Measurements from ENCODE around the gene ROPN1L.

ROPN1L gene

DNA sequence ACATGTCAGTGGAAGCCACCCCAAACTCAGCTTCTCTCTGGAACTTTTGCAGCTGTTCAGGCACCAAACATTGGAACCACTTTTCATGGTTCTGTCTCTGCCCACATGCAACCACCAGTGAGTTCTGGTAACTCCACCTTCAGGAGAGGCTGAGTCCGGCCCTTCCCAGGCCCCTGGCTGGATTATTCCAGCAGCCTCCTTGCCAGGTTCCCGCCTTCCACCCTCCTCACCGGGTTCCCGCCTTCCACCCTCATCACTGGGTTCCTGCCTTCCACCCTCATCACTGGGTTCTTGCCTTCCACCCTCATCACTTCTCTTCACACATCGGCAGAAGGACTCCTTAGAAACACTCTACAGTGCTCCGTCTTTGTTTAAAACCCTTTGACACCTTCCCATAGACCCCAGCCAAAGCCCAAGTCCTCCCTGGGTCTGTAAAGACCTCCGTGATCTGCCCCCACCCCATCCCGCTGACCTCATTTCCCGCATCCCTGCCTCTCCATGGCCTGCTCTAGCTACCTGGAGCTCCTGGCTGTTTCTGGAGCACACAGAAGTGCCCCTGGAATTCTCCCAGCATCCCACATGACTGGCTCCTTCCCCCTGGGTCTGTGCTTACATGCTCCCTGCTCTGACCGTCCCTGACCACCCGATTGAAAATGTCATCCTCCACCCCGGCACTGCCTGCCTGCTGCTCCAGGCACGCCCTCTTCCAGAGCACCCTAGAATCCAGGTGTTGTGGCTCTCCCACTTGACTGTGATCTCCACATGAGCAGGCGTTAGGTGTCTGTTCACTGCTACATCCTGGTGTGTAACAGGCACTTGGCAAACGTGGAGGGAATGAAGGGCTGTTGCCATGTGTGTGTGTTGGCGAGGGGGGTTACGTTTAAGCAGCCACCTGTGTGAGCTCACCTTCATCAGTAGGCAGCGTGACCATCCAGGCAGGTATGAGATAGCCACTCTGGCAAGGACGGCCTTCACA is 17.7 kb downstream of the ROPN1L start:
- no peak for DNase-seq

- DNase-seq: no peak
Measured at GRCh38 chr5:10460252-10460906, 18.7 kb downstream of the ROPN1L start.

DNA sequence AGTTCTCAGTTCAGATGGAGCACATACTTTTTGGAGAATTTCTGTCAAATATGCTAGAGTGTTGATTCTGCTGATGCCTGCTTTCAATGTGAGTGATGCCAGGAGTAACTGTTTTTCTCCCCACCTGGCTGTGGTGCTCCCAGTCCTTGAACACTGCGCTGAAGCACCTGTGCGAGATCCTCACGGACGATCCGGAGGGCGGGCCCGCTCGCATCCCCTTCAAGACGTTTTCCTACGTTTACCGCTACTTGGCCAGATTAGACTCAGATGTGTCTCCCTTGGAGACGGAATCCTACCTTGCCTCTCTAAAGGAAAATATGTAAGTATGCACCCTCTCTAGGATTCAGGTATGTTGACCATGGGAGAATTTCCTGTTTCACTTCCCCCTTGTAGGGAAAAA is 19.4 kb downstream of the ROPN1L start:
- DNase-seq: no peak

DNA sequence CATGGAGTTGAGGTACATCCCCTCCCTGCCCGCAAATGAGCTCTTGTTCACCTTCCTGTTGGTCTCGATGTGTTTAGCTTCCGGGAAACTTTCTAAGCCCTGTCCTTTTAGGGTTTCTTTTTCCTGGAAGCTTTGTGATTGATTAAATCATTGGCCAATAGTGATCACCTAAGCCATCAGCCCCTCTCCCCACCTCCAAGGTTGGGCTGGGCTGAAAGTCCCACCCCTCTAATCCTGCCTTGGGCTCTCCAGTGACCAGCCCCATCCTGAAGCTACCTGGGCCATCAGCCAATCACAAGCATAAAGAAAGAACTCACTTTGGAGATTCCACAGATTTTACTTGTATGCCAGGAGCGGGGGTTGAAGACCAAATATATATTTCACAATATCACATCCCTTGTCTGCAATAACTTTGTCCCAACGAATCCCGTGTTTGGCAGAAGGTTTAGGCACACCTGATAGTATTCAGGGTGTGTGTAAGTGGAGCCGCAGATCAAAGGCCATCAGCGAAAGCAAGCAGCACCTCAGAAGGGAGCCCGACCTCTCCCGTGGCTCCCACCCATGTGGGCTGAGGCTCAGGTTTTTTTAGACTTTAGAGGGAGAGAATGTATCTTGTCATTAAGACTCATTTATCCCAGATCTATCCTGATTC is 20.4 kb downstream of the ROPN1L start:
- no peak for DNase-seq

GRCh38 chr5:10463566-10463965 is 21.9 kb downstream of the ROPN1L start:
- no peak for DNase-seq

DNA sequence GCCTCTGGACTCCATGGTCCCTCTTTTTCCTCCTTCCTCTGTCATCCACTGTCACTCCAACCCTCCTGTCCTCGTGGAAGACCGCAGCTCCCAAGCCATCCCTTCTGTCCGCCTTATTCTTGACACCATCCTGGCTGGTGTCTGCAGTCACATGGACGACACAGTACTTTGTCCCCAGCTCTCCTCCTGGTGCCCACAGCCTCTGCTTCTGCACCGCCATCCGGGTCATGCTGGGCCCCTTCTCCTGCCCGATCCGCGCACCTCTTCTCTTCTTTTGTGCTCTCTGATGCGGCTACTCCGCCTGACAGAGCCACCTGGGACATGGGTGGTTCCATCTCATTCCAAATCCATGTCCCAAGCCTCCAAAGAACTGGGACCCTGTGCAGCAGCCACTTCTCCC is 22.5 kb downstream of the ROPN1L start:
- DNase-seq: no peak

DNA sequence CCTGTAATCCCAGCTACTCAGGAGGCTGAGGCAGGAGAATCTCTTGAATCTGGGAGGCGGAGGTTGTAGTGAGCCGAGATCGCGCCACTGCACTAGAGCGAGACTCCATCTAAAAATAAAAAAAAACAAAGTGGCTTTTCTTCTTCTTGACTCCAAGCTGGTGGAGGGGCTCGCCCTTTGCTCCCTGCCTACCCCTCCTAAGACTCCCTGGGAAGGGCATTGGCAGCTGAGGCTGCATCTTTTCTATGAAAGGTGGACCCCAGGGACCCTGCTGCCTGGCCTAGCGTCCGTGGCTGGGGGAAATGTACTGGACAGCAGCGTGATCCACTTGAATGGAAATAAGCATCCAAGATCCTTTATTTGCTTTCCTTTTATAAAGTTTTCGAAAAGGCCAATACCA is 24.0 kb downstream of the ROPN1L start:
- DNase-seq: no peak

DNA sequence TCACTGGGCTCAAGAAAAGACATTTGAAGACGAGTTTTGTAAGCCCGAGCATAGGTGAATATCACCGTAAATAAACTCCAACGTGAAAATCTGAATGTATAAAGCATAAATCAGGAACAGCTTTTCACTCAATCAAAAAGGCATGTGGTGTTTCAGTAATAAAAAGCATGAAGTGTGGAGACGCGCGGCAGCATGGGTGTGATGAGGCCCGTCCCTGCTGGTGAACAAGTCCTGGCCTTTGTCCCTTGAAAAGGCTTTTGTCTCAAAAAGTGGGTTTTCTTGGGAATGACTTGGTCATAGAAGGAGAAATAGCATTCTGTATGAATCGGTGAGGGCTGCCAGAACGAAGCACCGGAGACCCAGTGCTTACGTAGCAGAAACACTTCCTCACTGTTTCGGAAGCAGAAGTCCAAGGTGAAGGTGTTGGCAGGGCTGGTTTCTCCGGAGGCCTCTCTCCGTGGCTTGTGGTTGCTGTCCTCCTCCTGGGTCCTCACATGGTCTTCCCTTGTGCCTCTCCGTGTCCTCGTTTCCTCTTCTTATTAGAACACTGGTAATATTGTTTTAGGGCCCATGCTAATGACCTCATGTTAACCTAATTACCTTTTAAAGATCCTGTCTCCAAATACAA is 24.9 kb downstream of the ROPN1L start:
- no peak for DNase-seq

- no peak for DNase-seq
Measured at GRCh38 chr5:10467281-10468198, 25.9 kb downstream of the ROPN1L start.

DNA sequence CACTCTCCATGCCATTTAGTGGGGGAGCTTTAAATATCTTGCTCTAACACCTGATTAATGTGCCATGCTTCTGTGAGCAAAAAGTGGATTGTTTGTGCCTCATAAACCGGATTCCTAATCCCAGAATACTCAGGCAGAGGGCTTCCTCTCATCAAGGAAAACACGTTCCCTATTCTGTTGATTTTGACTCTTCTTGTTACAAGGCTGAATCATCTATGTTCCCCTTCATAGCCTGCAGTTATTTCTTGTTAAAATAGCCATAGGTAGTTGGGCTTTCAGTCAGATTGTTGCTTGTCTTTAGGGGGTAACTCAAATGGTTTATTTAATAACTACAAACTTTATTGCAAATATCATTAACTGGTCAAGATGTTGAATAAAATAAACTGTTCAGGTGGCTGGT is 26.6 kb downstream of the ROPN1L start:
- no peak for DNase-seq

GRCh38 chr5:10469253-10470050 is 27.8 kb downstream of the ROPN1L start:
- no peak for DNase-seq

DNA sequence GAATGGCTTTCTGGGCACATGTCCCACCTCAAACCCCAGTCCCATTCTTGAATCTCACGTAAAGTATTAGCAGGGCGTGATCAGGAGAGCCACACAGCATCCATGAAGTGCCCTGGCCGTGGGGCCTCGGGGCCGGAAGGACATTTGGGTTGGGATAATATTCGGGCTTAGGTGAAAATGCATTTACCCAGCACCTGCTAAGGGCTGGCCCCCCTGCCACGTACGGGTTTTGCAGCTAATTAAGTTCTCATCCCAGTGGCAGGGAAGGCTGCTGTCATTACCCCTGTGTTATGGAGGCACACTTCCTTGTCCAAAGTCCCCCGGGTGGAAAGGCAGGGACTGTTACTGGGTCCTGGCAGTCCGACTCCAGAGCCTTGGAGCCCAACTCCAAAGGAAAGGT is 29.0 kb downstream of the ROPN1L start:
- no peak for DNase-seq

DNA sequence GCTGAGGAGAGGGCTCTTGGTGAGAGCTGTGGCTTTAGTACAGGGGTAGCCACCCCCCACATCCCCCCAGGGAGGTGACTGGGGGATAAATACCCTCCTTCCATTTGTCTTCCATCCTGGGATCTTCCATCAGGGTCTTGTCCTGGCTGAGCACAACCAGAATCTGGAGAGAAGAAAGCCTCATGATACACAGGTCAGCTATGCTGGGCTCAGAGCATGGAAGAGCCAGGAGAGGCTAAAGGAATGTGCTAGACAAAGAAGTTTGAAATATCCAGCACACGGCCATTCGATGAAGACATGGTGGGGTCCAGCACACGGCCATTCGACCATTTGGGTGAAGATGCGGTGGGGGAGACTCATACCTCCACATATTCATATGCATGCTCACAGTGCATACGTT is 30.0 kb downstream of the ROPN1L start:
- no peak for DNase-seq

GRCh38 chr5:10474521-10475075 is 32.9 kb downstream of the ROPN1L start:
- no peak for DNase-seq

GRCh38 chr5:10475931-10476676 is 34.4 kb downstream of the ROPN1L start:
- no peak for DNase-seq

- DNase-seq: no peak
Measured at GRCh38 chr5:10476878-10477277, 35.2 kb downstream of the ROPN1L start.

DNA sequence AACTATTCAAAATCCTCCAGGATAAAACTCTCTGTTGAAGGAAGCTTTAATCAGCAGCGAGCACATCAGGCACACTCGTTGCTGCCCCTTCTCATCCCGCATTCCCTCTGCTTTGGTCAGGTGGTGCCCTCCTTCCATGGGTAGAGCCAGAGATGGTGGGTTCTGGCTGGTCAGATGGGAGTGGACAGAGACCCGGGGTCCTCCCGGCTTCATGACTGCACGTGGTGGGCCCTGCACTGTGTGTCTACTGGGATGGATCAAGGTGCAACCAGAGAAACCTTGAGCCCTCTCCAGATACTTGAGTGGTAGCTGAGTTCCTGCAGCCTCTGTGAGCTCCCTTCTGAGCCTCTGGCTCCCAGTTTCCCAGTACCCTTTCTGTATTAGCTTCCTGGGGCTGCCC is 36.3 kb downstream of the ROPN1L start:
- DNase-seq: no peak

GRCh38 chr5:10478436-10478835 is 36.8 kb downstream of the ROPN1L start:
- no peak for DNase-seq

DNA sequence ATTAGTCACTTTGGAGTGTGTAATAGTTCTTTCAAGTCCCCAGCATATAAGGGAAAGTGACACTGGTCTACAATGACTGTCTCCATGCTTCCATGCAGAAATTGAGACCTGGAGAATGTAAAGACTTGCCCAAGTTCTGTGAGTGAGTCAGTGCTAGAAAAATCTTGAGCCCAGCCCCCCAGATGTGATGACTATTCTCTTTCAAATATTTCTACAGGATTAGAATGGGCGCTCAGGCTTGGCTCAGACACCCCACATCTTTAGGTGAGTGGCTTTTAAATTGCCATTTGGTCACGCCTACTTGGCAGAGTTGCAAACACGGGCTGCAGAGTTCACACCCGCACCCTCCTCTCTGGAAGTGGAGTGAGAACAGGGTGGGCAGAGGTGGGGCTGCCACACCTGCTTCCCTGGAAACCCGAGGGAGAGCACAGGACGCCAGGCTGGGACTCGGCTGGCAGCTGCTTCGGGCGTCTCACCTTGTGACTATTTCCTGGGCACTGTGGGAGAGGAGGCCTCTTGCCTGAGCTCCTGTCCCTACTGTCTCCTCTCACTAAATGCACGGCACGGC is 37.6 kb downstream of the ROPN1L start:
- no peak for DNase-seq
